Panc1 (cell line): Measurements from ENCODE around the gene C17orf50.

ENCODE experiments used
- POLR2AphosphoS5 ChIP-seq: IDR thresholded peaks from 2 replicates; pipeline ENCODE4 v1.6.1; 2012; ENCODE audit warnings: mild to moderate bottlenecking, low read depth, low read length, moderate library complexity
- REST ChIP-seq, 2 experiments: IDR thresholded peaks; 2 replicates each; pipeline ENCODE4 v1.6.1; 2011 to 2012; ENCODE audit warnings: low read depth in 2 of 2, control low read depth in 1 of 2, low read length in 1 of 2, mild to moderate bottlenecking in 1 of 2, moderate library complexity in 1 of 2; ENCODE audit not compliant: insufficient read depth in 1 of 2
- SIN3A ChIP-seq: IDR thresholded peaks from 2 replicates; pipeline ENCODE4 v1.6.1; 2012; ENCODE audit warnings: low read depth, mild to moderate bottlenecking, low read length, moderate library complexity, borderline replicate concordance; ENCODE audit not compliant: insufficient read depth
- TCF7L2 ChIP-seq: IDR thresholded peaks from 2 replicates; pipeline ENCODE4 v1.6.1; 2011; ENCODE audit warnings: mild to moderate bottlenecking, low read depth, low read length, inconsistent platforms
- TF ChIP-seq, protein P1 (sequence below): fragments of 450-650 bp; IDR thresholded peaks from 2 replicates; pipeline ENCODE4 v1.5.1; 2017; ENCODE audit warnings: mild to moderate bottlenecking

GRCh38 chr17:35769895-35770486 lies 9.3 kb downstream of the C17orf50 start:
- TF ChIP-seq REST (IDR thresholded peaks at IDR 0.05; ENCODE audit: insufficient read depth in 1 of 2, low read depth in 2 of 2, low read length in 1 of 2) (no peak), SIN3A (no peak), POLR2AphosphoS5 (no peak), TCF7L2 (no peak)
- TF ChIP-seq, protein P1, sequence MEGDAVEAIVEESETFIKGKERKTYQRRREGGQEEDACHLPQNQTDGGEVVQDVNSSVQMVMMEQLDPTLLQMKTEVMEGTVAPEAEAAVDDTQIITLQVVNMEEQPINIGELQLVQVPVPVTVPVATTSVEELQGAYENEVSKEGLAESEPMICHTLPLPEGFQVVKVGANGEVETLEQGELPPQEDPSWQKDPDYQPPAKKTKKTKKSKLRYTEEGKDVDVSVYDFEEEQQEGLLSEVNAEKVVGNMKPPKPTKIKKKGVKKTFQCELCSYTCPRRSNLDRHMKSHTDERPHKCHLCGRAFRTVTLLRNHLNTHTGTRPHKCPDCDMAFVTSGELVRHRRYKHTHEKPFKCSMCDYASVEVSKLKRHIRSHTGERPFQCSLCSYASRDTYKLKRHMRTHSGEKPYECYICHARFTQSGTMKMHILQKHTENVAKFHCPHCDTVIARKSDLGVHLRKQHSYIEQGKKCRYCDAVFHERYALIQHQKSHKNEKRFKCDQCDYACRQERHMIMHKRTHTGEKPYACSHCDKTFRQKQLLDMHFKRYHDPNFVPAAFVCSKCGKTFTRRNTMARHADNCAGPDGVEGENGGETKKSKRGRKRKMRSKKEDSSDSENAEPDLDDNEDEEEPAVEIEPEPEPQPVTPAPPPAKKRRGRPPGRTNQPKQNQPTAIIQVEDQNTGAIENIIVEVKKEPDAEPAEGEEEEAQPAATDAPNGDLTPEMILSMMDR: peak; percentile 77; the same call in 1 of the 2 replicates
